Measurements from ENCODE around the gene HRNR.
A peak's percentile ranks its signal among the peaks of the same experiment; 100 is the strongest.
"Not testable (repeated sequence)": the region's sequence is repeated elsewhere in the genome, so short reads cannot be mapped to it uniquely, and the experiment has no call there.

The HRNR gene

GRCh38 chr1:152224093-152224492, at the start of gene HRNR:
HRNR (minus strand) TSS chr1:152224193; CDS start chr1:152223253, 940 bp downstream.
- no peak for DNase-seq (ENCODE audit: low read depth)

- DNase-seq (ENCODE audit: low read depth): not testable (repeated sequence)
Observed at GRCh38 chr1:152256394-152256793, 32.4 kb upstream of the HRNR start.

GRCh38 chr1:152252157-152252556, 28.2 kb upstream of the HRNR start:
- no peak for DNase-seq (ENCODE audit: low read depth)

- no peak for DNase-seq (ENCODE audit: low read depth)
Observed at GRCh38 chr1:152251391-152251790, 27.4 kb upstream of the HRNR start.

- no peak for DNase-seq (ENCODE audit: low read depth)
Observed at GRCh38 chr1:152247316-152247715, 23.3 kb upstream of the HRNR start.

GRCh38 chr1:152244576-152245273, 20.7 kb upstream of the HRNR start:
- no peak for DNase-seq (ENCODE audit: low read depth)

- DNase-seq (ENCODE audit: low read depth): no peak
Observed at GRCh38 chr1:152237093-152237492, 13.1 kb upstream of the HRNR start.

GRCh38 chr1:152228831-152229230, 4.8 kb upstream of the HRNR start:
- no peak for DNase-seq (ENCODE audit: low read depth)

GRCh38 chr1:152227310-152227928, 3.4 kb upstream of the HRNR start:
- DNase-seq (ENCODE audit: low read depth): no peak

- DNase-seq (ENCODE audit: low read depth): no peak
Observed at GRCh38 chr1:152225678-152226077, 1.7 kb upstream of the HRNR start.

GRCh38 chr1:152220166-152221163, 3.5 kb downstream of the HRNR start:
- no peak for DNase-seq (ENCODE audit: low read depth)

GRCh38 chr1:152219438-152219837, 4.6 kb downstream of the HRNR start:
- not testable (repeated sequence) for DNase-seq (ENCODE audit: low read depth)

GRCh38 chr1:152218762-152219436, 5.1 kb downstream of the HRNR start:
- no peak for DNase-seq (ENCODE audit: low read depth)

GRCh38 chr1:152215604-152216003, 8.4 kb downstream of the HRNR start:
- DNase-seq (ENCODE audit: low read depth): not testable (repeated sequence)

- not testable (repeated sequence) for DNase-seq (ENCODE audit: low read depth)
Observed at GRCh38 chr1:152214911-152215310, 9.1 kb downstream of the HRNR start.

- DNase-seq (ENCODE audit: low read depth): no peak
Observed at GRCh38 chr1:152198982-152199381, 25.0 kb downstream of the HRNR start.

- no peak for DNase-seq (ENCODE audit: low read depth)
Observed at GRCh38 chr1:152197361-152197941, 26.5 kb downstream of the HRNR start.

- no peak for DNase-seq (ENCODE audit: low read depth)
Observed at GRCh38 chr1:152191711-152192110, 32.3 kb downstream of the HRNR start.

- DNase-seq (ENCODE audit: low read depth): no peak
Observed at GRCh38 chr1:152191260-152191659, 32.7 kb downstream of the HRNR start.

- no peak for DNase-seq (ENCODE audit: low read depth)
Observed at GRCh38 chr1:152190589-152190988, 33.4 kb downstream of the HRNR start.

- peak; percentile 36 for DNase-seq (ENCODE audit: low read depth)
Observed at GRCh38 chr1:152189657-152190442, 34.1 kb downstream of the HRNR start.

Data from stimulated activated CD8-positive, alpha-beta memory T cell treated with anti-CD3 and anti-CD28 coated beads, Interleukin-15, amount 100 ng/mL, for 1 hour (primary cell).